SK-N-SH (cell line): Measurements from ENCODE around the gene MAD1L1.

Experiments used
- ELF1 ChIP-seq: IDR thresholded peaks from 2 replicates; pipeline ENCODE4 v1.4.0; 2012
- EZH2phosphoT487 ChIP-seq: fragments of 200-600 bp; sonication (generic); IDR thresholded peaks from 2 replicates; pipeline ENCODE4 v1.6.1; 2017; ENCODE audit warnings: low read depth, mixed run types, mild to moderate bottlenecking, antibody characterized with exemption, moderate library complexity, borderline replicate concordance
- MXI1 ChIP-seq: IDR thresholded peaks from 2 replicates; pipeline ENCODE4 v1.6.1; 2012; ENCODE audit warnings: mild to moderate bottlenecking, low read depth, low read length, improper control_type of control experiment
- NRF1 ChIP-seq: IDR thresholded peaks from 2 replicates; pipeline ENCODE4 v1.6.1; 2012; ENCODE audit warnings: low read depth, mild to moderate bottlenecking, low read length
- RAD21 ChIP-seq: IDR thresholded peaks from 2 replicates; pipeline ENCODE4 v1.6.1; 2012; ENCODE audit warnings: mild to moderate bottlenecking, low read length
- TEAD4 ChIP-seq: IDR thresholded peaks from 2 replicates; pipeline ENCODE4 v1.4.0; 2012; ENCODE audit warnings: mild to moderate bottlenecking, borderline replicate concordance; ENCODE audit not compliant: insufficient read depth
- TF ChIP-seq, protein P1 (sequence below): IDR thresholded peaks from 2 replicates; pipeline ENCODE4 v1.4.0; 2012; ENCODE audit warnings: low read depth, borderline replicate concordance
- TF ChIP-seq, protein P2 (sequence below): fragments of 200-600 bp; sonication (generic); IDR thresholded peaks from 2 replicates; pipeline ENCODE4 v1.6.1; 2017; ENCODE audit warnings: antibody characterized with exemption, mild to moderate bottlenecking, moderate library complexity

DNA sequence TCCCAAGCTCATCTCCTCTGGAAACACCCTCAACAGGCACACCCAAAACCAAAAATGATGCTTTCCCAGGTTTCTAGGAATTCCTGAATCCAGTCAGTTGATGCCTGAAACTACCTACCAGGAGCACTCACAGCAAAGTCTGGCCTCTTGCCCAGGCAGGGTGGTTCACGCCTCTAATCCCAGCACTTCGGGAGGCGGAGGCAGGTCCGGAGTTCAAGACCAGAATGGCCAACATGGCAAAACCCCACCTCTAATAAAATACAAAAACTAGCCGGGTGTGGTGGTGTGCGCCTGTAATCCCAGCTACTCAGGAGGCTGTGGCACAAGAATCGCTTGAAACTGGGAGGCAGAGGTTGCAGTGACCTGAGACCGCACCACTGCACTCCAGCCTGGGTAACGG lies 1.9 kb downstream of the MAD1L1 start:
- no peak for TF ChIP-seq MXI1
- no peak for TF ChIP-seq NRF1
- TF ChIP-seq ELF1, result no peak
- TF ChIP-seq, protein P1, sequence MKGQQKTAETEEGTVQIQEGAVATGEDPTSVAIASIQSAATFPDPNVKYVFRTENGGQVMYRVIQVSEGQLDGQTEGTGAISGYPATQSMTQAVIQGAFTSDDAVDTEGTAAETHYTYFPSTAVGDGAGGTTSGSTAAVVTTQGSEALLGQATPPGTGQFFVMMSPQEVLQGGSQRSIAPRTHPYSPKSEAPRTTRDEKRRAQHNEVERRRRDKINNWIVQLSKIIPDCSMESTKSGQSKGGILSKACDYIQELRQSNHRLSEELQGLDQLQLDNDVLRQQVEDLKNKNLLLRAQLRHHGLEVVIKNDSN, result no peak
- TF ChIP-seq, protein P2, sequence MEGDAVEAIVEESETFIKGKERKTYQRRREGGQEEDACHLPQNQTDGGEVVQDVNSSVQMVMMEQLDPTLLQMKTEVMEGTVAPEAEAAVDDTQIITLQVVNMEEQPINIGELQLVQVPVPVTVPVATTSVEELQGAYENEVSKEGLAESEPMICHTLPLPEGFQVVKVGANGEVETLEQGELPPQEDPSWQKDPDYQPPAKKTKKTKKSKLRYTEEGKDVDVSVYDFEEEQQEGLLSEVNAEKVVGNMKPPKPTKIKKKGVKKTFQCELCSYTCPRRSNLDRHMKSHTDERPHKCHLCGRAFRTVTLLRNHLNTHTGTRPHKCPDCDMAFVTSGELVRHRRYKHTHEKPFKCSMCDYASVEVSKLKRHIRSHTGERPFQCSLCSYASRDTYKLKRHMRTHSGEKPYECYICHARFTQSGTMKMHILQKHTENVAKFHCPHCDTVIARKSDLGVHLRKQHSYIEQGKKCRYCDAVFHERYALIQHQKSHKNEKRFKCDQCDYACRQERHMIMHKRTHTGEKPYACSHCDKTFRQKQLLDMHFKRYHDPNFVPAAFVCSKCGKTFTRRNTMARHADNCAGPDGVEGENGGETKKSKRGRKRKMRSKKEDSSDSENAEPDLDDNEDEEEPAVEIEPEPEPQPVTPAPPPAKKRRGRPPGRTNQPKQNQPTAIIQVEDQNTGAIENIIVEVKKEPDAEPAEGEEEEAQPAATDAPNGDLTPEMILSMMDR, result no peak
- TF ChIP-seq RAD21, result no peak
- no peak for TF ChIP-seq EZH2phosphoT487
- TF ChIP-seq TEAD4, result no peak
